Measurements from ENCODE around the gene MROH2A.

DNA sequence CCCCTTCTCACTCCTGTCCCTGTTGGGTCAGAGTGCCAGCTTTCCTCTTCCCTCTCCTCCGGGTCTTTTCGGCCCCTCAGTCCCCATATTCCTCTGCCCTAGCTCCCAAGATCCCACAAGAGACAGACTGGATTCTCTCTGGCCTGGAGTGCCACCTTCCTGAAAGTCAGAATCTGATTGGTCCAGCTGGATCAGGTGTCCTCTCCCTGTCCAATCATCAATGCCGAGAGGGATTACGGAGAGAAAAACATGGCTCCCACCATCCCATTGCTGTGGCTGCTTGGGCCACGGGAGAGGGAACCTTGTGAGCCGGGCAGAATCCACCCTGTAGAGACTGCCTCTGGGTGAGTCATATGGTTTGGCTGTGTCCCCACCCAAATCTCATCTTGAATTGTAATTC is 2.7 kb upstream of the MROH2A start:
- TF ChIP-seq, protein P1, sequence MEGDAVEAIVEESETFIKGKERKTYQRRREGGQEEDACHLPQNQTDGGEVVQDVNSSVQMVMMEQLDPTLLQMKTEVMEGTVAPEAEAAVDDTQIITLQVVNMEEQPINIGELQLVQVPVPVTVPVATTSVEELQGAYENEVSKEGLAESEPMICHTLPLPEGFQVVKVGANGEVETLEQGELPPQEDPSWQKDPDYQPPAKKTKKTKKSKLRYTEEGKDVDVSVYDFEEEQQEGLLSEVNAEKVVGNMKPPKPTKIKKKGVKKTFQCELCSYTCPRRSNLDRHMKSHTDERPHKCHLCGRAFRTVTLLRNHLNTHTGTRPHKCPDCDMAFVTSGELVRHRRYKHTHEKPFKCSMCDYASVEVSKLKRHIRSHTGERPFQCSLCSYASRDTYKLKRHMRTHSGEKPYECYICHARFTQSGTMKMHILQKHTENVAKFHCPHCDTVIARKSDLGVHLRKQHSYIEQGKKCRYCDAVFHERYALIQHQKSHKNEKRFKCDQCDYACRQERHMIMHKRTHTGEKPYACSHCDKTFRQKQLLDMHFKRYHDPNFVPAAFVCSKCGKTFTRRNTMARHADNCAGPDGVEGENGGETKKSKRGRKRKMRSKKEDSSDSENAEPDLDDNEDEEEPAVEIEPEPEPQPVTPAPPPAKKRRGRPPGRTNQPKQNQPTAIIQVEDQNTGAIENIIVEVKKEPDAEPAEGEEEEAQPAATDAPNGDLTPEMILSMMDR (IDR thresholded peaks at IDR 0.05 in 8 of 11, conservative IDR thresholded peaks at IDR 0.05 in 3 of 11), result no peak
- no peak for TF ChIP-seq POLR2A (IDR thresholded peaks at IDR 0.05)

Measured in spleen (tissue), 7 donors.